ENCODE measurements around the gene SLC28A1. TPM values are rescaled to one million over a fixed set of nuclear protein-coding genes. Genes with fewer than 3 reads are reported as not detected.

Gene SLC28A1
- total RNA-seq, 2 experiments from 2014 or later: not detected

GRCh38 chr15:84962955-84963354 lies 78.5 kb downstream of the SLC28A1 start:
- H3K36me3 Mint-ChIP-seq (ENCODE audit: low read depth): no peaks in the 10 kb centered on the region
- TF ChIP-seq CTCF (IDR thresholded peaks at IDR 0.05): no peak
- ChIA-PET CTCF (no interaction called here), POLR2A (no interaction called here)
- ATAC-seq (no peak), DNase-seq (no peak)
- no peak overlapping the region for H3K27ac Mint-ChIP-seq
- no peak overlapping the region for H3K4me3 Mint-ChIP-seq
- H3K9me3 Mint-ChIP-seq: no peaks in the 10 kb centered on the region
- intact Hi-C loops (cut with micrococcal nuclease): no loop called here
- H3K4me1 Mint-ChIP-seq (ENCODE audit: low read depth): peaks cover 6% of the 10 kb centered on the region
- H3K27me3 Mint-ChIP-seq: no peaks in the 10 kb centered on the region

- Mint-ChIP-seq H3K9me3 (no peaks in the 10 kb centered on the region), H3K4me1 (ENCODE audit: low read depth) (no peaks in the 10 kb centered on the region), H3K27me3 (no peaks in the 10 kb centered on the region), H3K27ac (no peak overlapping the region), H3K36me3 (ENCODE audit: low read depth) (no peaks in the 10 kb centered on the region), H3K4me3 (no peak overlapping the region)
- POLR2A ChIA-PET: no interaction called here
- DNase-seq (no peak), ATAC-seq (no peak)
- CTCF ChIA-PET: no interaction called here
- TF ChIP-seq CTCF (IDR thresholded peaks at IDR 0.05): no peak
- intact Hi-C loops (cut with micrococcal nuclease): no loop called here
Measured at GRCh38 chr15:84967380-84967779, 82.9 kb downstream of the SLC28A1 start.

- intact Hi-C loops (cut with micrococcal nuclease): no loop called here
- ATAC-seq: no peak
- CTCF ChIA-PET: no interaction called here
- no peaks in the 10 kb centered on the region for H3K9me3 Mint-ChIP-seq
- no peaks in the 10 kb centered on the region for H3K36me3 Mint-ChIP-seq (ENCODE audit: low read depth)
- H3K27ac Mint-ChIP-seq: no peak overlapping the region
- TF ChIP-seq CTCF (IDR thresholded peaks at IDR 0.05): no peak
- H3K4me1 Mint-ChIP-seq (ENCODE audit: low read depth): no peaks in the 10 kb centered on the region
- no peaks in the 10 kb centered on the region for H3K27me3 Mint-ChIP-seq
- no peak for DNase-seq
- H3K4me3 Mint-ChIP-seq: no peak overlapping the region
- POLR2A ChIA-PET: no interaction called here
Measured at GRCh38 chr15:84968301-84968700, 83.8 kb downstream of the SLC28A1 start.

- no peaks in the 10 kb centered on the region for H3K36me3 Mint-ChIP-seq (ENCODE audit: low read depth)
- CTCF ChIA-PET: interaction anchor here (1.2 kb wide), 1 partner anchor 10 kb away, joined by 3 read pairs; no protein-coding TSS in a partner anchor
- no peak overlapping the region for H3K4me3 Mint-ChIP-seq
- no peaks in the 10 kb centered on the region for H3K4me1 Mint-ChIP-seq (ENCODE audit: low read depth)
- no peak for TF ChIP-seq CTCF (IDR thresholded peaks at IDR 0.05)
- no peaks in the 10 kb centered on the region for H3K9me3 Mint-ChIP-seq
- no peaks in the 10 kb centered on the region for H3K27me3 Mint-ChIP-seq
- intact Hi-C loops (cut with micrococcal nuclease): no loop called here
- DNase-seq: no peak
- no peak for ATAC-seq
- POLR2A ChIA-PET: no interaction called here
- H3K27ac Mint-ChIP-seq: no peak overlapping the region
Measured at GRCh38 chr15:84969257-84969656, 84.8 kb downstream of the SLC28A1 start.

- no peak for DNase-seq
- Mint-ChIP-seq H3K27me3 (no peaks in the 10 kb centered on the region), H3K9me3 (no peaks in the 10 kb centered on the region), H3K27ac (no peak overlapping the region), H3K36me3 (ENCODE audit: low read depth) (no peaks in the 10 kb centered on the region), H3K4me1 (ENCODE audit: low read depth) (no peaks in the 10 kb centered on the region), H3K4me3 (no peak overlapping the region)
- ATAC-seq: no peak
- no peak for TF ChIP-seq CTCF (IDR thresholded peaks at IDR 0.05)
- intact Hi-C loops (cut with micrococcal nuclease): no loop called here
- ChIA-PET POLR2A (interaction anchor here (1.5 kb wide), 1 partner anchor 9 kb away, joined by 3 read pairs; no protein-coding TSS in a partner anchor), CTCF (no interaction called here)
Measured at GRCh38 chr15:84970843-84971242, 86.4 kb downstream of the SLC28A1 start.

Data from activated CD8-positive, alpha-beta T cell treated with anti-CD3 and anti-CD28 coated beads for 36 hours (primary cell).